ENCODE results near the gene OXCT1.
A peak's percentile ranks its signal among the peaks of the same experiment; 100 is the strongest.

The OXCT1 gene

GRCh38 chr5:41869724-41870626 is at the start of gene OXCT1:
OXCT1 (minus strand) TSS chr5:41870425; CDS start chr5:41870358, 67 bp downstream.
- peak; percentile 93 to 96 for DNase-seq

- no peak for DNase-seq
Observed at GRCh38 chr5:41918105-41918504, 47.9 kb upstream of the OXCT1 start.

GRCh38 chr5:41908374-41909079 is 38.3 kb upstream of the OXCT1 start:
- no peak for DNase-seq

GRCh38 chr5:41906151-41906550 is 35.9 kb upstream of the OXCT1 start:
- no peak for DNase-seq

GRCh38 chr5:41903892-41904799 is 33.9 kb upstream of the OXCT1 start, which contains the start of gene RIMOC1:
RIMOC1 (plus strand) TSS chr5:41904344; CDS start chr5:41904368, 24 bp downstream.
- peak; percentile 98 for DNase-seq

- DNase-seq: no peak
Observed at GRCh38 chr5:41903382-41903891, 33.2 kb upstream of the OXCT1 start.

GRCh38 chr5:41896230-41896629 is 26.0 kb upstream of the OXCT1 start:
- DNase-seq: no peak

- DNase-seq: no peak
Observed at GRCh38 chr5:41893074-41893851, 23.0 kb upstream of the OXCT1 start.

- DNase-seq: no peak
Observed at GRCh38 chr5:41892031-41892430, 21.8 kb upstream of the OXCT1 start.

- no peak for DNase-seq
Observed at GRCh38 chr5:41891066-41891707, 21.0 kb upstream of the OXCT1 start.

- no peak for DNase-seq
Observed at GRCh38 chr5:41885286-41885685, 15.1 kb upstream of the OXCT1 start.

- DNase-seq: no peak
Observed at GRCh38 chr5:41883936-41884335, 13.7 kb upstream of the OXCT1 start.

- no peak for DNase-seq
Observed at GRCh38 chr5:41883243-41883642, 13.0 kb upstream of the OXCT1 start.

- no peak for DNase-seq
Observed at GRCh38 chr5:41882765-41883164, 12.5 kb upstream of the OXCT1 start.

GRCh38 chr5:41878643-41879478 is 8.6 kb upstream of the OXCT1 start:
- DNase-seq: no peak

GRCh38 chr5:41878173-41878572 is 7.9 kb upstream of the OXCT1 start:
- no peak for DNase-seq

- DNase-seq: no peak
Observed at GRCh38 chr5:41877408-41877807, 7.2 kb upstream of the OXCT1 start.

GRCh38 chr5:41876678-41877077 is 6.5 kb upstream of the OXCT1 start:
- DNase-seq: no peak

GRCh38 chr5:41875121-41875520 is 4.9 kb upstream of the OXCT1 start:
- no peak for DNase-seq

- DNase-seq: no peak
Observed at GRCh38 chr5:41874512-41875060, 4.4 kb upstream of the OXCT1 start.

All from CD4-positive, alpha-beta T cell treated with Interferon alpha-2 for 1 hour (primary cell).